ENCODE results near the gene GPR3. TPM values are rescaled to one million over a fixed set of nuclear protein-coding genes. Genes with fewer than 3 reads are reported as not detected.

GPR3 gene, protein sequence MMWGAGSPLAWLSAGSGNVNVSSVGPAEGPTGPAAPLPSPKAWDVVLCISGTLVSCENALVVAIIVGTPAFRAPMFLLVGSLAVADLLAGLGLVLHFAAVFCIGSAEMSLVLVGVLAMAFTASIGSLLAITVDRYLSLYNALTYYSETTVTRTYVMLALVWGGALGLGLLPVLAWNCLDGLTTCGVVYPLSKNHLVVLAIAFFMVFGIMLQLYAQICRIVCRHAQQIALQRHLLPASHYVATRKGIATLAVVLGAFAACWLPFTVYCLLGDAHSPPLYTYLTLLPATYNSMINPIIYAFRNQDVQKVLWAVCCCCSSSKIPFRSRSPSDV
- polyA plus RNA-seq (2014; cell fraction: cytosol; rRNA removed), result 0.71 and 0.82 TPM in 2 replicates
- 0.53 and 0.73 TPM in 2 replicates for polyA plus RNA-seq (2014; cell fraction: nucleus; rRNA removed)

DNA sequence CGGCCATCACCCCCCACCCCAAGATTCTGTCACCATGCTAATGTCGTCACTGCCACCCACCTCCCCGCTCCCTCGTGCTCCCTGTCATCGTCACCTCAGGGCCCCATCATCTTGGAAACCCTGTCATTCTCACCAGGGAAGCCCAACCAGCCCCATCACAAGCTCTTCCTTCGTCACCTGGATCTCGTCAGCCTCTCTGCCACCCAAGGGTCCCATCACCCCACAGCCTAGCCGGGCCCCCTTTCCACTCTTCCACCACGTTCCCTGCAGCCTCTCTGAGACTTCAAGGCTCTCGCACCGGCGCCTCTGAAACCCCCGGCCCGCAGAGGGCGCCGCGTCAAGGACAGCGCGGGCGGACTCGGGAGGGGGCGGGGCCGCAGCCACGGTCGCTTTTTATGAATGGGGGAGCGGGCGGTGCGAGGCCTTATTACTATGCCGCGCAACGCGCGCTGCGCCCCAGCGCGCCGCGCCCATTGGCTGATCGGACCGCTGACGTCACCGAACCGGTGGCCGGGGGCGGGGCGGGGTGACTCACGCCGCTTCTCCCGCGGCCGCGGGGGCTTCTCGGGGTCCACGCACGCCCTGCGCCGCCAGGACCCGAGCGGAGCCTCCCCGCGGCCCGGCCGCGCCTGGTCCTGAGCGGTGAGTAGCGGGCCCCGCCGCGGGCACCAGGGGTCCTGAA lies at the start of gene GPR3:
Gene GPR3, plus strand, starts transcription at position 527 of the 682 bp plus-strand sequence. CDS start 1,177 bp downstream, outside the sequence.
- peak; percentile 83 for DNase-seq (ENCODE audit: low spot score)

DNA sequence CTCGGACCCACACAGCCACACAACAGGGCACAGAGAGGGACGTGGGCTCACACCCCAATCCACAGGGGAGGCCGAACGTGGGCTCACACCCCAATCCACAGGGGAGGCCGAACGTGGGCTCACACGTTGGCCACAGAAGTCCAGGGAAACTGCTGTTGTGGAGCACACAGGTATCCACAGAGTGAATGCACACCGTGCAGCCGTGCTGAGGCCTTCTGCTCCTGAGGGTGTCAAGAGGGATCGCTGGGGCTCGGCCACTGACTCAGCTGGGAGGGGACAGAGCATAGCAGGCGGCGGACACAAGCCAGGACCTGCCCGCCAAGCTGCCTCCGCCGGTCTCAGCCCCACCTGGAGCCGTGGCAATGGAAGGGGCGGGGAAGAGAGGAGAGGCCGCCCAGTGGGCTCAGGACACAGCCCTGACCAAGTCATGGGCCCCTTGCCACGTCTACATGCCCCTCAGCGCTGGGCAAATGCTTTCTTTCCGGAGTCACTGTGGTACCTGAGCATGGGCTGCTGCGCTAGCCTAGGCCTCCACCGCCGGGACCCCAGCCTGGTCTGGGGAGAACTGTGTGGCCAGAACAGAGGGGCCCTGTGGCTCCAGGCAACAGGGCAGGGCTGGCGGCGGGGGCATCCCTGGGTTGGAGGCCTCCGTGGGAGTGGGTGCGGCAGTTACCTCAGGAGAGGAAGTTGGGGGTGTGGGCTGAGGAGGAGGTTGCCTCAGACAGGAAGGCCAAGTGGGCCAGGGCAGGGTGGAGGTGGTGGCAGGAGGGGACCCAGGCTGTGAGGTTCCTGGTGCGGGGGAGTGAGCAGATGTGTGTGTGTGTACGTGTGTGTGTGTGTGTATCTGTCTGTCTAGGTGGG lies 49.4 kb upstream of the GPR3 start:
- no peak for DNase-seq (ENCODE audit: low spot score)

DNA sequence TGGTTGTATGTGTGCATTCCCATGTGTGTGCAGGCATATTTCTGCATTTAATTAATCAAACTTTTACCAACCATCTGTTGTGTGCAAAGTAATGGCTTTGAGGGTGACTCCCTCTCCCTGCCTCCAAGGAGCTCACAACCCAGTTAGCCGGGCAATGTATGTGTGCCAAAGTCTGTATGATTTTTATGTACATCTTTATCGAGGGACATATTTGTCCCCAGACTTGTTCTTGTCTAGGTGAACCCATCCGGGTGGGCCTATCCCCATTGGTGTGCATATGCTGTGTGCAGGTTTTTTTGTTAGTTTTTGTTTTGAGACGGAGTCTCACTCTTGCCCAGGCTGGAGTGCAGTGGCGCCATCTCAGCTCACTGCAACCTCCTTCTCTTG lies 48.8 kb upstream of the GPR3 start:
- DNase-seq (ENCODE audit: low spot score), result no peak

DNA sequence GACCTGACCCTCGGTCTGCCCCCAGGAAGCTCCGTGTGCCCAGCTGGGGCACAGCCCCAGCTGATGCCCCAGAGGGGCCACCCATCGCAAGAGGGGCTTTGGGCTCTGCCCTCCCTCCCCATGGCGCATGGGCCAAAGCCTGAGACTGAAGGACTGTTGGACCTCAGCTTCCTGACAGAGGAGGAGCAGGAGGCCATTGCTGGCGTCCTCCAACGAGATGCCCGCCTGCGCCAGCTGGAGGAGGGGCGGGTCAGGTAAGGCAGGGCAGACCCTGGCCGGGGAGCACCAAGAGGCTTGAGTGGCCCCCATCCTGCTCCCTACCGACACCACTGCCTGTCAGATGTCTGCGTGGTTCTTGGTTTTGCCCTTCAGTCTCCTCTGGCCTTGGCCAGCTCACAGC lies 47.1 kb upstream of the GPR3 start:
- no peak for DNase-seq (ENCODE audit: low spot score)

DNA sequence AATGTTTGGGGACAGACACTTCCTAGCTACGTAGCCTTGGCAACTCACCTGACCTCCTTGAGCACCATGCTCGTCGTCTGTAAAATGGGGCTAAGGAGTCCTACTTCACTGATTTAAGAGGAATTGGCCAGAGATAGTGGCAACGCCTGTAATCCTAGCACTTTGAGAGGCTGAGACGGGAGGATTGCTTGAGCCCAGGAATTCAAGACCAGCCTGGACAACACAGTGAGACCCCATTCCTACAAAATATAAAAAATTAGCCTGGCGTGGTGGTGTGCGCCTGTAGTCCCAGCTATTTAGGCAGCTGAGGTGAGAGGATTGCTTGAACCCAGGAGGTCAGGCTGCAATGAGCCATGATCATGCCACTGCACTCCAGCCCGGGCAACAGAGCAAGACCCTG lies 46.1 kb upstream of the GPR3 start:
- DNase-seq (ENCODE audit: low spot score), result no peak

DNA sequence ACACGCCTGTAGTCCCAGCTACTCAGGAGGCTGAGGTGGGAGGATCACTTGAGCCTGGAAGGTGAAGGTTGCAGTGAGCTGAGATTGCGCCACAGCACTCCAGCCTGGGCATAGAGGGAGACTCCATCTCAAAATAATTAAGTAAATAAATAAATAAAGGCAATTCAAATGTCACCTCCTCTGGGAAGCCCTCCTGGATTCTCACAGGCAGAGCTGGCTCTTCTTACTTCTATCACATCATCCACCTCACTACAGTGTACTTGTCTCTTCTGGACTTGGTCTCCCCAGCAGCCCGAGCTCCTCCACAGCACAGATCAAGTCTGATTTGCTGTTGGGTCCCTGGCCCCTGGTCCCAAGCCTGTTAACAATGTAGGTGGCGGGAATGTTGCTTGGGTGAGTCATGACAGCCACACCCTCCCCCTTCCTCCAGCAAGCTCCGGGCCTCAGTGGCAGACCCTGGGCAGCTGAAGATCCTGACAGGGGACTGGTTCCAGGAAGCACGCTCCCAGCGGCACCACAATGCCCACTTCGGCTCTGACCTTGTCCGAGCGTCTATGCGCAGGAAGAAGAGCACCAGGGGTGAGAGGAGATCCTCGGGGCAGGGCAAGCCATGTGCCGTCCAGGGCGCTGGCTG lies 45.3 kb upstream of the GPR3 start:
- DNase-seq (ENCODE audit: low spot score), result no peak

DNA sequence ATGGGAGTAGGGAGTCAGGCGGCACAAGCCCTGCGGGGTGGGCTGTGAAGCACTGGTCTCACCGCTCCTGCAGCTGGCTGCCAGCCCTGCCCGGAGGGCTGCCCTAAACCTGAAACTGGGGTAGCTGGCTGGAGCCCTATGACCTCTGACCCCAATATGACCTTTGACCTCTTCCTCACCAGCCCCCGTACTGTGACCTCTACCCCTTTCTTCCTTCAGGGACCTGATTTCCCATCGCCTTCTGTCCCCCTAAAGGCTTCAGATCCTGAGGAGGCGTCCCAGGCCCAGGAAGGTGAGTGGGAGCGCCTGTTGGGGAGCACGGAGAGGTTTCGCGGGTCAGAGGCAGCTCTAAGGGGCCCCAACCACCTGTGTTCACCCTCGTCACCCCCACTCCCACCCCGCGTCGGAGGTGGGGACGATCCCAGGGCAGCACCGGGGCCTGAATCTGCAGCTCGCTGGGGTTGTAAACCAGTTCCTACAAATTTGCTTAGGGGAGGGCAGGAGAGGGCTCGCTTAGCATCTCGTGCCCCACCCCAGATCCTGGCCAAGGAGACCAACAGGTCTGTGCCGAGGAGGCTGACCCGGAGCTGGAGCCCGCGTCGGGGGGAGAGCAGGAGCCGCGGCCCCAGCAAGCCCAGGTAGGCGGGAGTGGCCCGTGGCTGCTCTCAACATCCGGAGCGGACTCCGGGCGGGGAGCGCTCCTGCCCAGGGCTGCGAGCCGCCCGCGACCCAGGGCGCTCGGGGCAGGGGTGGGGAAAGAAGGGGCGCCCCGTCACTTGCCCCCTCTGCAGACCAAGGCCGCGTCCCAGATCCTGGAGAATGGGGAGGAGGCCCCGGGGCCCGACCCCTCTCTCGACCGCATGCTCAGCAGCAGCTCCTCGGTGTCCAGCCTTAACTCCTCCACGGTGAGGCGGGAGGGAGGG lies 43.3 kb upstream of the GPR3 start:
- peak; percentile 37 for DNase-seq (ENCODE audit: low spot score)

DNA sequence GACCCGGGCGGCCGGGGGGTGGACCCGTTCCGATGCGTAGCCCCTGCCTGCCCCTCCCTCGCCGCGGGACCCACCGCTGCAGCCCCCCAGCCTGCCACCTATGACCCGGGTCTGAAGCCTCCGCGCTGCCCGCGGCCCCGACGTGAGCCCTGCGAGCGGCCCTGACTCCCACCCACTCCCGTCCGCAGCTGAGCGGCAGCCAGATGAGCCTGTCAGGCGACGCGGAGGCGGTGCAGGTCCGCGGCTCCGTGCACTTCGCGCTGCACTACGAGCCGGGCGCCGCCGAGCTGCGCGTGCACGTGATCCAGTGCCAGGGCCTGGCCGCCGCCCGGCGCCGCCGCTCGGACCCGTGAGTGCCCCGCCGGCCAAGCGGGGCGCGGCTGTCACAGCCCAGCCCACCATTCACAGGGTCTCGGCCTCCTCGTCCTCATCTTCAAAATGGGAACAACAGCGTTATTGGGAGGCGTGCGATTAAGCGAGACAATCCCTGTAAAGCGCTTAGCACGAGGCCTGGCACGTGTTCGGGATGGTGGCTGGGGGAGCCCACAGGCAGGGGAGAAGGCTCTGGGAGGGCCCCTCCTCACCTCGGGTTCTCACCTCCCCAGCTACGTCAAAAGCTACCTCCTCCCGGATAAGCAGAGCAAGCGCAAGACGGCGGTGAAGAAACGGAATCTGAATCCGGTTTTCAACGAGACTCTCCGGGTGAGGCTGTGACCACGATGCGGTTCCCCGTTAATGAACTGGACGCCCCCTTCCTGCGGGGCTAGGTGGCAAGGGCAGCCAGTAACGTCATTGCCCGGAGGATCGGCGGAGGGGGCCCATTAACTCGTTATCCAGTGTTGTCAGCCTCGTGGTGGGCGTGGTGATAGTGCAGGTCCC lies 42.4 kb upstream of the GPR3 start:
- DNase-seq (ENCODE audit: low spot score), result peak; percentile 61

DNA sequence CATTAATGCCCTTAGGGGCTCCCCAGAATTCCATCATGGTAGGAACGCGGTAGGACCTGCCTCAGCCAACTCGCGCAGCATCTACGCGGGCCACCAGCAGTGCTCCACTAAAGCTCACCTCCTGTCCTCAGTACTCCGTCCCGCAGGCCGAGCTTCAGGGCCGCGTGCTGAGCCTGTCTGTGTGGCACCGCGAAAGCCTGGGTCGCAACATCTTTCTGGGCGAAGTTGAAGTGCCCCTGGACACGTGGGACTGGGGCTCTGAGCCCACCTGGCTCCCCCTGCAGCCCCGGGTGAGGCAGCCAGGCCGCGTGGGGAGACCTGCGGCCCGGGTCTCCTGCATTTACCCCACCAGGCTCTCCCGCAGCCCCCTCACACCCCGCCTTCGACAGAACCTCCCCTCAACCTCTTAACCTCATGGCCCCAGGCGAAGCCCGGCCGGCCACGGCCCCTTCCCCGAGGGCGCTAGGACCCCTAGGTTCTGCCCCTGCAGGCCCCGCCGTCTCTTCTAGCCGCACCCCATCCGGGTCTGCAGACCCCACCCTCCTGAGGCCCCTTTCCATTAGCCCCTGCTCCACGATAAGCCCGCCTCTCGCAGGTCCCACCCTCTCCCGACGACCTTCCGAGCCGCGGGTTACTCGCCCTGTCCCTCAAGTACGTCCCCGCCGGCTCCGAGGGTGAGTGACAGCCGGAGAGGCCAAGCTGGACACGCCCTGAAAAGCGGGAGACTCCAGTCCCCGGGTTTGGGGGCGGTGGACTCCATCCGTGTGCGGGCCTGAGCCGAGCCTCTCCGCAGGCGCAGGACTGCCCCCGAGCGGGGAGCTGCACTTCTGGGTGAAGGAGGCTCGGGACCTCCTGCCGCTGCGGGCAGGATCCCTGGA lies 41.5 kb upstream of the GPR3 start:
- DNase-seq (ENCODE audit: low spot score), result peak; percentile 88

DNA sequence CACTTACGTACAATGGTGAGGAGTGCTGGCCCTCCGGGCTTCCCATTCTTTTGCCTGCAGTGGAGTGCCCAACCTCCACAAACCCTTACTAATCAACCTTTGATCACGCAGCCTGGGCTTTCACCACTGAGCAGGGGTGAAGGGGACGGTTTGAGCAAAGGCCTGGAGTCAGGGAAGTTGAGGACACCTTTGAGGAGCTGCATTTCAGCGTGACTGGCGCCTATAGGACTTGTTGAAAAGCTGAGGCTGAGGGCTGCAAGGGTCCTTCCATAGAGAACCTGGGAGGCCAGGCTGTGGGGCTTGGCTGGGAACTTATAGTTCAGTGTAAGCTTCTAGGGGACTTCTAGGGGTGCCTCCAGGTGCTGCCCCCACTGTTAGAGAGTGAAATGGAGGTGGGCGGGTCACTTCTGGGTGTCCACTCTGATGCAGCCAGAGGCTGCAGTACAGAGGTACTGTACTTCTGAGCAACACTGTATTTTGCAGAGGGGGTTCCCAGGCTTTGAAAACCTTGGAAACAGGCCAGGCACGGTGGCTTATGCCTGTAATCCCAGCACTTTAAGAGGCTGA lies 40.8 kb upstream of the GPR3 start:
- no peak for DNase-seq (ENCODE audit: low spot score)

DNA sequence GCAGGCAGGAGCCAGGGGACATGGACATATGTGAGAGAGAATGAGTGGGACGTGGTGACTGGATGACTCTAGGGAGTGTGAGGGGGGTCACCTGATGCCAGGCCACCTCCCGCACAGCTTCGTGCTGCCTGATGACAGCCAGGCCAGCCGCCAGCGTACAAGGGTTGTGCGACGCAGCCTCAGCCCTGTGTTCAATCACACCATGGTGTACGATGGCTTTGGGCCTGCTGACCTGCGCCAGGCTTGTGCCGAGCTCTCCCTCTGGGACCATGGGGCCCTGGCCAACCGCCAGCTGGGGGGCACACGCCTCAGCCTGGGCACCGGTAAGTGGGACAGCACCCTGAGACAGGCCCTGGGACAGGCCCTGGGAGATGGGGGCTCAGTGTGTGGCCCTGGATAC lies 39.3 kb upstream of the GPR3 start:
- DNase-seq (ENCODE audit: low spot score), result no peak

DNA sequence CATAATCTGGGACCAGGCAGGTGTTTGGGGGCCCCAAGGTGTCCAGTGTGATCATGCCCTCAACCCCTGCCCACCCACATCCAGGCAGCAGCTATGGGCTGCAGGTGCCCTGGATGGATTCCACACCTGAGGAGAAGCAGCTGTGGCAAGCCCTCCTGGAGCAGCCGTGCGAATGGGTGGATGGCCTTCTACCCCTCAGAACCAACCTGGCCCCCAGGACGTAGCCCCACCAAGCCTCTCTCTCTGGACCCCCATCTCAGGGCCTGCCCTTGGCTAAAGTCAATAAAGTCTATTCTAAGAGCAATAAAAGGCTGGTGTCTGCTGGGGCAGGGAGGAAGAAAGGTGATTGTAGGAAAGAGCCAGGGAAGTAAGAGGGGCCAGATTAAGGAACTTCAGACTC lies 38.8 kb upstream of the GPR3 start:
- DNase-seq (ENCODE audit: low spot score), result no peak

DNA sequence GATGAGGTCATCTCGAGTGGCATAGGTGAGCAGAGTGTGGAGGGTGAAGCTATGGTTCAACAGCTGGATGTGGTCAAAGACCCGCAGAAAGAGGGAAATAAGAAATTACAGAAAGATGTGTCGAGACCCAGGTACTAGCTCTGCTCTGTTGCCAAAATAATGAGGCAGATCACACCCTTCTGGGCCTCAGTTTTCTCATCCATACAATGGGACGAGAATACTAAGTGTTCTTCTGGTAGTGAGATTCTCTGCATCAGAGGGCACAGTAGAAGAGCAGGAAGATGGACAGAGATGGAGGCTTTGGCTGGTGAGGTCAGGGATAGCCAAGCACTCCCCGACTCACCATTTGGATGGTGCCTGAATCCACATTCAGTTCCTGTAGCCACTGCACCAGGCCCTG lies 36.7 kb upstream of the GPR3 start:
- no peak for DNase-seq (ENCODE audit: low spot score)

DNA sequence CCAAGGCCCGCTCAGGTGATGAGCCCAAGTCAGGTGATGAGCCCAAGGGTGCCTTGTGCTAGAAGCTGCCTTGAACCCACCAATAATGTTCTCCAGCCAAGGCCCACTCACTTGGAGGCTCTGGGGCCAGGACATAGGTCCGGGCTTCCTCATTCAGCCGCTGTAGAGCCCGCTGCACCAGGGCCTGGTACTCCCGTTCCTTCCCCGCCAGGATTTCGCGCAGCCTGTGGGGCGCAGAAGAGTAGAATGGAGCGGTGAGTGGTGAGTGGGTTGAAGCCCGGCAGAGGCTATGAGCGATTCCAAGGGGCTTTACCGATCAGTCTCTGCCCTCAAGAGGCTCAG lies 36.2 kb upstream of the GPR3 start:
- no peak for DNase-seq (ENCODE audit: low spot score)

DNA sequence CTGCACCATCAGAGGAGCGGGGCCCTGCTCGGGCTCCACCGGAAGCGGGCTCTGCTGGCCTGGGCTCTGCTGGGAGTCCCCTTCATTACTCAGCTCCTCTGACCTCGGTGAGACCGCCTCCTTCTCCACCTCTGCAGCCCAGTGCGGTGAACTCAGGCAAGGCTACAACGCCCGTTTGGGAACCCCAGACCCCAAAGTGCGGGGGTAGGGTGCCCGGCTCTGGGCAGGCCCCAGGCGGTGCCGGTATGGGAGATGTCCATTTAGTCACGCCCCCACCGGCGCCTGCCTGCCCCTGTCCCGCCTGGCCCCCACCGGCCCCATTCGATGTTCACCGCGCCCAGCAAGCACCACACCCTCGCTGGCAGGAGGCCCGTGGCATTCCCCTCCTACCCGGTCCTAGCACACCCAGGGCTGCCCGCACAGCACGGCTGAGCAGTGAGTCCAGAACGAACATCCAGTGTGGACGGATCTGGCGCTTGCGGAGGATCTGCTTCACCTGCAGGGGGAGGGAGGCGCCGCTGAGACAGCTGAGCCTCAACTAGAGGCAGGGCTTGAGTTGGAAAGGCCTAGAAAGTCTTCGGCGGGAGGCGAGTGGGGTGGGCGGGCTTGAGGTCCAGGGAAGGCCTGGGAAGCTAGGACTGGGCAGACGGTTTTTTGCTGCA lies 35.7 kb upstream of the GPR3 start:
- no peak for DNase-seq (ENCODE audit: low spot score)

DNA sequence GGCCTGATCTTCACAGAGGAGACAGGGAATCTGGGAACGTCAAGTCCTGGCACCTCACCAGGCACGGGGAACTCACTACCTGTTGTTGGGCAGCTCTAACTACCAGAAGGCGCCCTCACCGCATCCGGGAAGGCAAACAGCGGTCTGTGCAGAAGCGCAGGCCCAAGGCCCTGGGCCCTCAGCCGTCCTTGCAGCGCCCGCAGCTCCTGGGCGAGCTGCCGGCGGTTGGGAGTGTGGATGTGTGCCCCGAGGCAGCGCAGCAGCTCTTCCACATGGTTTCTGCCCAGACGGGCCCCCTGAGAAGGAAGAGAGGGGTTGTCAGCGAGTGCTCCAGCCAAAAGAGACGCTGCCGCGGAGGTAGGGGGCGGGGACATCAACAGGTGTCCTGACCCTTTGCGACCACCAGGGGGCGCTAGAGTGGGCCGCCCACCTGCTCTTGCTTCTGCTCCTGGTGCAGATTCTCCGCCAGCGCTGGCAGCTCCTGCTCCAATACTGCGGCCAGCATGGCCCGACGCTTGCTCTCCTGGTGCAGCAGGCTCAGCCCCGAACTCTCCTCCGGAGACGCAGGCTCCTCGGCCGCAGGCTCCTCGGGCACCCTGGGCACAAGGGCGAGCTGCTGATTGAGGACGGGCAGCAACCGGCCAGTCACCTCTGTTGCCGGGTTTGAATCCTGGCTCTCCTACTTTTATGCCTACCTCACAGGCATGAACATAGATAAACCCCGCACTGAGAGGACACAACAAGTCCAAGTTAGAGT lies 35.0 kb upstream of the GPR3 start:
- DNase-seq (ENCODE audit: low spot score), result peak; percentile 58

All from SK-N-DZ (cell line).